ENCODE data around the gene CNDP1.

CNDP1 gene

DNA sequence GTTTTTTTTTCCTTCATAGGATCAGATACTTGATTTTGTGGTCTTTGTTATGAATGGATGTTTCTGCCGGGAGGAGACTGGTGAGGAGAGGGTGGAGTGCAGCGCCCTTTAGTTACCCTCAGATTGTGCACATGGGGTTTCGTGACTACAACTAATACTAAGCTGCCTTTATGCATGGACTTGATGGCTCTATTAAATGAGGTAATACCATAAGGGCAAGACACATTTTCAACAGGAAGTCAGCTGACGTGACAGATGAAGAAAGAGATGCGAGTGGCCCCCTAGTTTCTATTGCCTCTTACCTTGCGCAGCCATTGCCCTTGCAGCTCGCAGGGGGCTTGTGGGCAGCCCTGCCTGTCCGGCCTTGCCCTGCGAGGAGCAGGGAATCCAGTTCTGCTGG lies 87.8 kb downstream of the CNDP1 start:
- no peak overlapping the region for H3K4me3 ChIP-seq (replicated peaks; ENCODE audit: low read depth, low read length)
- no peak for DNase-seq (ENCODE audit: low read depth)
- TF ChIP-seq, protein P1, sequence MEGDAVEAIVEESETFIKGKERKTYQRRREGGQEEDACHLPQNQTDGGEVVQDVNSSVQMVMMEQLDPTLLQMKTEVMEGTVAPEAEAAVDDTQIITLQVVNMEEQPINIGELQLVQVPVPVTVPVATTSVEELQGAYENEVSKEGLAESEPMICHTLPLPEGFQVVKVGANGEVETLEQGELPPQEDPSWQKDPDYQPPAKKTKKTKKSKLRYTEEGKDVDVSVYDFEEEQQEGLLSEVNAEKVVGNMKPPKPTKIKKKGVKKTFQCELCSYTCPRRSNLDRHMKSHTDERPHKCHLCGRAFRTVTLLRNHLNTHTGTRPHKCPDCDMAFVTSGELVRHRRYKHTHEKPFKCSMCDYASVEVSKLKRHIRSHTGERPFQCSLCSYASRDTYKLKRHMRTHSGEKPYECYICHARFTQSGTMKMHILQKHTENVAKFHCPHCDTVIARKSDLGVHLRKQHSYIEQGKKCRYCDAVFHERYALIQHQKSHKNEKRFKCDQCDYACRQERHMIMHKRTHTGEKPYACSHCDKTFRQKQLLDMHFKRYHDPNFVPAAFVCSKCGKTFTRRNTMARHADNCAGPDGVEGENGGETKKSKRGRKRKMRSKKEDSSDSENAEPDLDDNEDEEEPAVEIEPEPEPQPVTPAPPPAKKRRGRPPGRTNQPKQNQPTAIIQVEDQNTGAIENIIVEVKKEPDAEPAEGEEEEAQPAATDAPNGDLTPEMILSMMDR (IDR thresholded peaks at IDR 0.05; ENCODE audit: low read length, missing control alignments), result no peak

DNA sequence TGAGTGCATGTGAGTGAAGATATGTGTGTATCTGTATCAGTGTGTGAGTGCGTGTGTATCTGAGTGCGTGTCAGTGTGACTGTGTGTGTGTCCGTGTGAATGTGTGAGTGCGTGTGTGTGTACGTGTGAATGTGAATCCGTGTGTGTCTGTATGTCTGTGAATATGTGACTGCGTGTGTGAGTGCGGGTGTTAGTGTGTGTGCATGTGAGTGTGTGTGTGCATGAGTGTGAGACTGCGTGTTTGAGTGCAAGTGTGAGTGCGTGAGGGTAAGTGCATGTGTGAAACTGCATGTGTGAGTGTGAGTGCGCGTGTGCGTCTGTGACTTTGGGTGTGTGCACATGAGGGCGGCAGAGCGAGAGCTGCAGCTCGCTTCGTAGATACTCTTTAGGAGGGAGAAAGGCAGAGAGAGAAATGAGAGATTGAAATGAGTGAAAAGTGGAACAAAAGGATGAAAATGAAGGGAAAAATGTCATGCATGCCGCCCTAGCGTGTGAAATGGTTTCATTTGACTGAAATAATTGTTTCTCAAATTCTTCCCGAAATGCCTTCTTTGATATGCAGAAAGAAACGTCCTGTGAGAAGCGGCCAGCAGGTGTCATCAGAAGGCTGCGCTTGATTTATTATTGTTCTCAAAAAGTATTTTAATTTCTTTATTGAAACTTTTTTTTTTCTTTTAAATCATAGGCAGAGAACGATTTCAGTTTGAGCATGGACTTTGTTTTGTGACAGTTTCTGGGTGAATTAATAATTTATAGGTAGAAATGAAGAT lies 88.9 kb downstream of the CNDP1 start:
- TF ChIP-seq, protein P1 (IDR thresholded peaks at IDR 0.05; ENCODE audit: low read length, missing control alignments), result peak; percentile 53
- no peak overlapping the region for H3K4me3 ChIP-seq (replicated peaks; ENCODE audit: low read depth, low read length)
- DNase-seq (ENCODE audit: low read depth), result peak; percentile 40

DNA sequence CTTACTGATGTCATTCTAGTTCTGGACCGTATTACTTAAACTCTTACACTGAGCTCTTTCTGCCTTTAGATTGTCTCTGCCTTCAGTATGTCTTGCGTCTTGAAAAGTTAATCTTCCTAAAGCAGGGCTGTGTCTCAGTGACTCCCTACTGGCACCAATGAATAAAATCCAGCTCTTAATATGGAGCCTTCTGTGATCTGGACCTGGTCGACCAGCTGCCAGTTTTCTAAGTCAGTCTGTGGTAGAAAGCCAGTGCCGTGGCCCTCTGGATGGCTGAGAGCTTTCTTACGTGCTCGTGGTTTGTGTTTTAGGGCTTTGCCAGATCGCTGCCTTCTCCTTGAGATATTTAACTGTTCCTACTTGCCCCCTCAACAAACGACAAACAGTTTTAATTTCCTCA lies 90.2 kb downstream of the CNDP1 start:
- DNase-seq (ENCODE audit: low read depth), result no peak

DNA sequence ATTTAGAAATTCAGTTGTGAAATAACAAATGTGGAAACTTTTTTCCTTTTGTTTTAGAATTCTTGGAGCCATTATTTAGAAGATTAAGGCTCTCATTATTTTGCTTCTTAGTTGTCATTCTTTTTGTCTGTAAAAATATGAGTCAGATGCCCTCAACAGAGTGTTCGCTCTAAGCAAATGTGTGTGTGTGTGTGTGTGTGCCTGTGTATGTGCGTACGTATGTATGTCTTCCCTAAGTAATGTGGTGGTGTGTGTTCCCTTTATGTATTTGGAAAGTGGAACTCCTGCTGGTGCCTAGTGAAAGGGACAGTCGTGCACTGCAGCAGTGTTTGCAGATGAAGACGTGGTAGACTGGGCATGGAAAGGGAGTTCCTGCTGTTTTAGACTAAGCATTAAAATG lies 90.9 kb downstream of the CNDP1 start:
- no peak for DNase-seq (ENCODE audit: low read depth)
- TF ChIP-seq, protein P1 (IDR thresholded peaks at IDR 0.05; ENCODE audit: low read length, missing control alignments), result no peak
- H3K4me3 ChIP-seq (replicated peaks; ENCODE audit: low read depth, low read length), result no peak overlapping the region

More for the DNA sequence above, 90.2 kb downstream of the CNDP1 start:
- TF ChIP-seq, protein P1 (IDR thresholded peaks at IDR 0.05; ENCODE audit: low read length, missing control alignments), result no peak
- H3K4me3 ChIP-seq (replicated peaks; ENCODE audit: low read depth, low read length), result no peak overlapping the region

DNA sequence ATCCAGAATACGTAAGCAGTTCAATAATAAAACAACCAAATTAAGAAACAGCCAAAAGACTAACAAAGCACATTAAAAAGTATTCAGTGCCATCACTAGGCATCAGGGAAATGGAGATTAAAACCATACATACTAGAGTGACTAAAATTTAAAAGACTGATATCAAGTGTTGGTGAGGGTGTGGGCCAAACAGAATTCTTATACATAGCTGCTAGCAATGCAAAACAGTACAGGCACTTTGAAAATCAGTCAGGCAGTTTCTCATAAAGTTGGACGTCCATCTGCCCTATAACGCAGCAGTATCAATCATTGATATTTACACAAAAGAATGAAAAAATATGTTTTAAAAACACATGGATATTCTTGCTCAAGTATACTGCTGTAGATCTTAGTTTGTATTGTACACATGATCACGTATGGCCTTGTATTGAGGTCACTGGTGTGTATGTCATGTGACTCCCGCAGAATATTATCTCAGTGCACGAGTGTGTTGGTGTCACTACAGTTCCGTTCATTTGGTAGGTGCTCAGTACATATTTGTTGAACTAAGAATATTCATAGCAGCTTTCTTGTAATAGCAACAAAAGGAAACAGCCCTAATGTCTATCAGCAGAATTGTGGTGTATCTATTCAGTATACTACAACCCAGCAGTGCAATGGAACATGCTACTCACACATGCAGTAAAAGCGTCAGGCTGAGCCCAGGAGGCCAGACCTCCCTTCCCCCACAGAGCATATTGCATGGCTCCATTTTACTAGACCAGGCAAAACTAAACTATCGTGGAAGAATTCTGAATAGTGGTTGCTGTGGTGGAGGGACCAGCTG lies 92.0 kb downstream of the CNDP1 start:
- no peak for DNase-seq (ENCODE audit: low read depth)
- TF ChIP-seq, protein P1 (IDR thresholded peaks at IDR 0.05; ENCODE audit: low read length, missing control alignments), result no peak
- H3K4me3 ChIP-seq (replicated peaks; ENCODE audit: low read depth, low read length), result no peak overlapping the region

DNA sequence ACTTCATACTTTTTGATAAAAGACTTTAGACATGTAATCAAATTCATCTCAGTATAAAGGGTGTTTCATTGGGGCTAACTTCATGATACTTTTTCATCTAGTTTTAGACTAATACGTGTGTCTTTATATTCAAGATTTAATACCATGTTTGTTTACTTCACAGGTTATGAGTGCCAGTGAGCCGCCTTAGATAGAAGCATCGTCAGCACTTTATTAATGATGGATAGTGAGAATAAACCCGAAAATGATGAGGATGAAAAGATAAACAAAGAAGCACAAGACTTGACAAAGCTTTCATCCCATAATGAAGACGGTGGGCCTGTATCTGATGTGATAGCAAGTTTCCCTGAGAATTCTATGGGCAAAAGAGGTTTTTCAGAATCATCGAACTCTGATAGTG lies 96.5 kb downstream of the CNDP1 start:
- H3K4me3 ChIP-seq (replicated peaks; ENCODE audit: low read depth, low read length), result no peak overlapping the region
- TF ChIP-seq, protein P1 (IDR thresholded peaks at IDR 0.05; ENCODE audit: low read length, missing control alignments), result no peak
- DNase-seq (ENCODE audit: low read depth), result no peak
